ENCODE results near the gene POC1A. TPM values are rescaled to one million over a fixed set of nuclear protein-coding genes. Genes with fewer than 3 reads are reported as not detected.

The POC1A gene
- total and polyA plus RNA-seq, 2 of the 8 experiments (the other 6 are each of a cell fraction or from before 2014, with no cell fraction given): 35.7 to 39.2 TPM

DNA sequence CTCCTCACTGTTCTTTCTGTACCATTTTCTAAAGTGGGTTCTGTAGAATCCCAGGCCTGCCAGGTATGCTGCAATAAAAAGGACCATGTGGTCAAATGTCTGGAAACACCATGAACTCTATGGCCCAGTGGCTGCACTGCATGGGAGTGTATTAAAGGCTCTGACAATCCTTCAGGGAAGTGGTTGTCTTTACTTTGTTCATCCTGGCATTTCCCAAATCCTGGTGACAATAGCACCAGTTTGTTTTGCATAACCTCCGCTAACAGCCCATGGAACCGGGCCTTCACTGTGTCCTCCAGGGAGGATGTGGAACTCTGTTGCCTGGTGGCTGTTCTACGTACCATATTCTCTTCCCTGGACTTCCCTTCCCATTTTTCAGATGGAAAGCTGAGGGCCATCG is 86.7 kb downstream of the POC1A start (continued):
- TF ChIP-seq SP1 (IDR thresholded peaks at IDR 0.05; ENCODE audit: low read depth, low read length): no peak
- TF ChIP-seq BRCA1 (IDR thresholded peaks at IDR 0.05; ENCODE audit: low read depth, low read length): no peak
- no peak for TF ChIP-seq SIRT6 (IDR thresholded peaks at IDR 0.05; ENCODE audit: low read length)

All from H1 (cell line).